MM.1S (cell line): ENCODE data around the gene ADARB2.

Source experiments
- EZH2 ChIP-seq: fragments of 300-600 bp; sonication (generic); optimal IDR thresholded peaks from 2 replicates; pipeline ENCODE3; 2017; ENCODE audit warnings: low read depth, mild to moderate bottlenecking, antibody characterized with exemption, low read length, mixed read lengths
- EZH2phosphoT487 ChIP-seq: fragments of 300-600 bp; sonication (generic); IDR thresholded peaks from 2 replicates; pipeline ENCODE4 v1.6.1; 2018; ENCODE audit warnings: antibody characterized with exemption, low read length
- TF ChIP-seq, protein P1 (sequence below): fragments of 300-600 bp; sonication (generic); IDR thresholded peaks from 2 replicates; pipeline ENCODE4 v1.5.1; 2016; ENCODE audit warnings: antibody characterized with exemption, low read length, mixed read lengths

DNA sequence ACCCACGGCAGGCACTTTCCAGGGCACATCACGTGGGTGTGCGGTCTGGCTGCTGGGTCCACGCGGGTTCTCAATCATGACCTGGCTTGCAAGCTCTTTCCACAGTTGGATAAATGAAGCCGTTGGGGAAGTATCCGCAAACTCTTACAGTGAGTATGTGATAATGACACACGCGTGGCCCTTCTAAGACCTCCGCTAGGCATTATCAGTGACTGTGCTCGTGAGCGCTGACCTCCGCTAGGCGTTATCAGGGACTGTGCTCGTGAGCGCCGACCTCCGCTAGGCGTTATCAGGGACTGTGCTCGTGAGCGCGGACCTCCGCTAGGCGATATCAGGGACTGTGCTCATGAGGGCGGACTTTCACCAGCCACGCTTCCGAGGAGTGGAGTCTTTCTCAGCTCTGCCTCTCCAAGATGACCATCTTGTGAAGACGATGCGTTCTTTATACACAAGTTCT, 574.1 kb downstream of the ADARB2 start:
- TF ChIP-seq, protein P1, sequence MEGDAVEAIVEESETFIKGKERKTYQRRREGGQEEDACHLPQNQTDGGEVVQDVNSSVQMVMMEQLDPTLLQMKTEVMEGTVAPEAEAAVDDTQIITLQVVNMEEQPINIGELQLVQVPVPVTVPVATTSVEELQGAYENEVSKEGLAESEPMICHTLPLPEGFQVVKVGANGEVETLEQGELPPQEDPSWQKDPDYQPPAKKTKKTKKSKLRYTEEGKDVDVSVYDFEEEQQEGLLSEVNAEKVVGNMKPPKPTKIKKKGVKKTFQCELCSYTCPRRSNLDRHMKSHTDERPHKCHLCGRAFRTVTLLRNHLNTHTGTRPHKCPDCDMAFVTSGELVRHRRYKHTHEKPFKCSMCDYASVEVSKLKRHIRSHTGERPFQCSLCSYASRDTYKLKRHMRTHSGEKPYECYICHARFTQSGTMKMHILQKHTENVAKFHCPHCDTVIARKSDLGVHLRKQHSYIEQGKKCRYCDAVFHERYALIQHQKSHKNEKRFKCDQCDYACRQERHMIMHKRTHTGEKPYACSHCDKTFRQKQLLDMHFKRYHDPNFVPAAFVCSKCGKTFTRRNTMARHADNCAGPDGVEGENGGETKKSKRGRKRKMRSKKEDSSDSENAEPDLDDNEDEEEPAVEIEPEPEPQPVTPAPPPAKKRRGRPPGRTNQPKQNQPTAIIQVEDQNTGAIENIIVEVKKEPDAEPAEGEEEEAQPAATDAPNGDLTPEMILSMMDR, result no peak
- TF ChIP-seq EZH2, result no peak
- no peak for TF ChIP-seq EZH2phosphoT487
